A549 treated with CORT108297 at 1 μM for 4 hours (cell line): ENCODE data around the gene CHRNA5. TPM values are rescaled to one million over a fixed set of nuclear protein-coding genes. Genes with fewer than 3 reads are reported as not detected.

Experiments used
- total RNA-seq: library from RNA; stranded (reverse); fragments of 200-300 nt; extraction: Qiagen RNA extraction; gene quantifications from 5 replicates; pipeline ENCODE4 v1.2.3, GENCODE V29; 2022

Gene CHRNA5
- total RNA-seq: 32.6 to 37.8 TPM (median 34.6 TPM) in 5 replicates

GRCh38 chr15:78565097-78565950, at the start of gene CHRNA5:
TSS of gene CHRNA5 (plus strand) at chr15:78565520. CDS start at chr15:78565720, 200 bp downstream.

DNA sequence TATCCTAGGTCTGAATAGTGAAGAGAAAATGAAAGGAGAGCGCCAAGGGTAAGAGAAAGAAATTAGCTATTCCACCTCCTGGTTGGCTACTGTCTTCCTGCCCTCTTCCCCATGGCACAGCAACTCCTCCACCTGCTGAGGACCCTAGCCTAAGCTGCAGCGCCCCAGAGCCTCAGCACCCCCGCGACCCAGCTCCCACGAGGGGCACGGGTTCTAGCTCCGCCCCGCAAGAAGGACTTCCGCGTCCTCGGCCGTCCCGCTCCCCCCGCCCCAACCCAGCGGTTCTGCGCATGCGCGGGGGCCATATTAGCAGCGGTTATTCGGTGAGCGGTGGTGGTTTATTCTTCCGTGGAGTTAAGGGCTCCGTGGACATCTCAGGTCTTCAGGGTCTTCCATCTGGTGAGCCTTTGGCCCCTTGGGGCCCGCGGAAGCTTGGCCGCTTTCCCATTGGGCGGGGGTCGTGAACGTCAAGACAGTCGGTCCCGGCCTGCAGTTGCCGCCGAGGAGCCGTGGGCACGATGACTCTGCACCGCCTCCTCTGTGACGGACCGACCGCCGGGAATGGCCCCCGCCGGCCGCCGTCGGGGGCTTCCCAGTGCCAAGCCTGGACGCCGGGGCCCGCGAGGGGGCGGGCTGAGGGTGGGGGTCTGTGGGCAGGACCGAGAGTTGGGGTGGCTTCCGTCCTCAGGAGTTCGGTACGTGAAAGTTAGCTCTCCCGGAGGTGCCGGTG, 25.0 kb upstream of the CHRNA5 start, which contains the start of gene PSMA4:
PSMA4 (plus strand) TSS at position 304 of the 730 bp plus-strand sequence. CDS start 1,484 bp downstream, outside the sequence.

GRCh38 chr15:78620527-78621421, 55.5 kb downstream of the CHRNA5 start, which contains the start of gene CHRNA3:
TSS of gene CHRNA3 (minus strand) at chr15:78620996. CDS start at chr15:78620794, 202 bp downstream.

GRCh38 chr15:78641102-78641748, 75.9 kb downstream of the CHRNA5 start, which contains the start of gene CHRNB4:
TSS of gene CHRNB4 (minus strand) at chr15:78641210. CDS start at chr15:78641133, 77 bp downstream.

Other genes with a start within 250 kb of the CHRNA5 start
- gene CRABP1, start 225.2 kb upstream of the CHRNA5 start, total RNA-seq: 1.6 to 2.3 TPM (median 1.8 TPM) in 5 replicates
- gene IREB2, start 127.3 kb upstream of the CHRNA5 start, total RNA-seq: 32.8 to 49.2 TPM (median 43.7 TPM) in 5 replicates
- 5.8 to 6.7 TPM (median 6.1 TPM) in 5 replicates for gene HYKK, start 57.9 kb upstream of the CHRNA5 start, total RNA-seq
- 378 to 535 TPM (median 393 TPM) in 5 replicates for gene PSMA4, start 25.1 kb upstream of the CHRNA5 start, total RNA-seq
- gene CHRNA3, start 55.5 kb downstream of the CHRNA5 start, total RNA-seq: 0.32 to 0.68 TPM (median 0.43 TPM) in 5 replicates
- gene CHRNB4, start 75.7 kb downstream of the CHRNA5 start, total RNA-seq: 0.76 to 1.3 TPM (median 1.0 TPM) in 5 replicates
- gene ADAMTS7, start 245.9 kb downstream of the CHRNA5 start, total RNA-seq: 3.6 to 6.3 TPM (median 5.3 TPM) in 5 replicates